ENCODE results near the gene SLC15A4. TPM values are rescaled to one million over a fixed set of nuclear protein-coding genes. Genes with fewer than 3 reads are reported as not detected.

Gene SLC15A4
- total RNA-seq, 1 experiment from 2014 or later: 19.6 TPM

GRCh38 chr12:128804762-128805161, 19.0 kb downstream of the SLC15A4 start:
- Histone ChIP-seq H3K4me1 (no peaks in the 10 kb centered on the region), H3K4me3 (ENCODE audit: low read depth, low read length) (no peak overlapping the region), H3K36me3 (ENCODE audit: control insufficient read depth, insufficient read depth, low read length) (no peaks in the 10 kb centered on the region; the same call in 1 of the 2 replicates), H3K27me3 (replicated peaks; ENCODE audit: control insufficient read depth, insufficient read depth, low read length) (no peaks in the 10 kb centered on the region), H3K9me3 (no peaks in the 10 kb centered on the region)
- POLR2A ChIA-PET: no interaction called here
- intact Hi-C loops (cut with micrococcal nuclease; ENCODE audit: unreplicated experiment): no loop called here
- DNase-seq: no peak
- CTCF ChIA-PET: no interaction called here
- Mint-ChIP-seq H3K27ac (ENCODE audit: unreplicated experiment) (no peak overlapping the region), H3K4me1 (ENCODE audit: low read depth, unreplicated experiment) (no peaks in the 10 kb centered on the region), H3K36me3 (ENCODE audit: insufficient read depth, unreplicated experiment) (peaks cover 54% of the 10 kb centered on the region), H3K4me3 (ENCODE audit: unreplicated experiment) (no peak overlapping the region), H3K27me3 (ENCODE audit: insufficient read depth, unreplicated experiment) (no peaks in the 10 kb centered on the region), H3K9me3 (ENCODE audit: unreplicated experiment) (no peaks in the 10 kb centered on the region)
- no peak for TF ChIP-seq CTCF (IDR thresholded peaks at IDR 0.05; ENCODE audit: insufficient read depth in 1 of 2, low read depth in 1 of 2, low read length in 1 of 2, severe bottlenecking in 1 of 2, unreplicated experiment in 1 of 2)
- BruUV-seq (replicated peaks): no TSS peak

GRCh38 chr12:128803788-128804187, 20.0 kb downstream of the SLC15A4 start:
- no peaks in the 10 kb centered on the region for H3K4me1 Mint-ChIP-seq (ENCODE audit: low read depth, unreplicated experiment)
- H3K9me3 Mint-ChIP-seq (ENCODE audit: unreplicated experiment): no peaks in the 10 kb centered on the region
- no peak overlapping the region for H3K4me3 Mint-ChIP-seq (ENCODE audit: unreplicated experiment)
- ChIA-PET POLR2A (no interaction called here), CTCF (no interaction called here)
- H3K36me3 ChIP-seq (ENCODE audit: control insufficient read depth, insufficient read depth, low read length): peaks cover under 1% of the 10 kb centered on the region
- no peak for DNase-seq
- no TSS peak for BruUV-seq (replicated peaks)
- H3K4me3 ChIP-seq (ENCODE audit: low read depth, low read length): no peak overlapping the region
- no peaks in the 10 kb centered on the region for H3K4me1 ChIP-seq
- no peak for TF ChIP-seq CTCF (IDR thresholded peaks at IDR 0.05; ENCODE audit: insufficient read depth in 1 of 2, low read depth in 1 of 2, low read length in 1 of 2, severe bottlenecking in 1 of 2, unreplicated experiment in 1 of 2)
- H3K36me3 Mint-ChIP-seq (ENCODE audit: insufficient read depth, unreplicated experiment): peaks cover 62% of the 10 kb centered on the region
- H3K27ac Mint-ChIP-seq (ENCODE audit: unreplicated experiment): no peak overlapping the region
- no peaks in the 10 kb centered on the region for H3K27me3 Mint-ChIP-seq (ENCODE audit: insufficient read depth, unreplicated experiment)
- no peaks in the 10 kb centered on the region for H3K9me3 ChIP-seq
- intact Hi-C loops (cut with micrococcal nuclease; ENCODE audit: unreplicated experiment): no loop called here
- H3K27me3 ChIP-seq (replicated peaks; ENCODE audit: control insufficient read depth, insufficient read depth, low read length): no peaks in the 10 kb centered on the region

- DNase-seq: no peak
- Mint-ChIP-seq H3K27ac (ENCODE audit: unreplicated experiment) (peak overlapping the region; percentile 17), H3K27me3 (ENCODE audit: insufficient read depth, unreplicated experiment) (no peaks in the 10 kb centered on the region), H3K4me3 (ENCODE audit: unreplicated experiment) (no peak overlapping the region), H3K9me3 (ENCODE audit: unreplicated experiment) (no peaks in the 10 kb centered on the region), H3K36me3 (ENCODE audit: insufficient read depth, unreplicated experiment) (peaks cover 72% of the 10 kb centered on the region), H3K4me1 (ENCODE audit: low read depth, unreplicated experiment) (no peaks in the 10 kb centered on the region)
- POLR2A ChIA-PET: no interaction called here
- H3K4me1 ChIP-seq: no peaks in the 10 kb centered on the region
- no TSS peak for BruUV-seq (replicated peaks)
- H3K36me3 ChIP-seq (ENCODE audit: control insufficient read depth, insufficient read depth, low read length): peaks cover 2% of the 10 kb centered on the region
- no peaks in the 10 kb centered on the region for H3K27me3 ChIP-seq (replicated peaks; ENCODE audit: control insufficient read depth, insufficient read depth, low read length)
- H3K4me3 ChIP-seq (ENCODE audit: low read depth, low read length): no peak overlapping the region
- no peaks in the 10 kb centered on the region for H3K9me3 ChIP-seq
- CTCF ChIA-PET: no interaction called here
- no peak for TF ChIP-seq CTCF (IDR thresholded peaks at IDR 0.05; ENCODE audit: insufficient read depth in 1 of 2, low read depth in 1 of 2, low read length in 1 of 2, severe bottlenecking in 1 of 2, unreplicated experiment in 1 of 2)
- intact Hi-C loops (cut with micrococcal nuclease; ENCODE audit: unreplicated experiment): no loop called here
Measured at GRCh38 chr12:128802756-128803155, 21.0 kb downstream of the SLC15A4 start.

Data from Caco-2 (cell line).